SU-DHL-6 (cell line): Measurements from ENCODE around the gene FAH.
"Not testable (repeated sequence)": the region's sequence is repeated elsewhere in the genome, so short reads cannot be mapped to it uniquely, and the experiment has no call there.

Experiments
- H2AFZ ChIP-seq: fragments of 200-600 bp; sonication (generic); 2 replicates; pipeline ENCODE4 v1.6.1; 2014; ENCODE audit warnings: low read depth, mild to moderate bottlenecking, moderate library complexity, mixed read lengths, antibody characterized with exemption, low read length; ENCODE audit not compliant: severe bottlenecking
- H3F3A ChIP-seq: fragments of 200-600 bp; shearing (Covaris generic); 2 replicates; pipeline ENCODE4 v1.6.0; 2016; ENCODE audit warnings: antibody characterized with exemption, mild to moderate bottlenecking; ENCODE audit not compliant: insufficient read depth
- H3K27ac ChIP-seq: fragments of 200-600 bp; sonication (generic); 2 replicates; pipeline ENCODE4 v1.5.1; 2016; ENCODE audit warnings: low read depth, mild to moderate bottlenecking, low read length, moderate library complexity, mixed read lengths
- H3K27me3 ChIP-seq: fragments of 200-600 bp; sonication (generic), shearing (Covaris generic); 2 replicates; pipeline ENCODE4 v1.6.0; 2014; ENCODE audit warnings: mild to moderate bottlenecking, low read length
- H3K36me3 ChIP-seq: fragments of 200-600 bp; sonication (generic); 2 replicates; pipeline ENCODE4 v1.6.1; 2014; ENCODE audit warnings: mild to moderate bottlenecking, low read length, mixed read lengths
- H3K4me2 ChIP-seq: fragments of 300-600, 200-600 bp; shearing (Covaris generic), sonication (generic); 2 replicates; pipeline ENCODE4 v1.6.0; 2014; ENCODE audit warnings: low read length, low read depth, mild to moderate bottlenecking; ENCODE audit not compliant: poor library complexity, severe bottlenecking
- H3K4me3 ChIP-seq: fragments of 200-600 bp; sonication (generic); 2 replicates; pipeline ENCODE4 v1.5.1; 2014; ENCODE audit warnings: antibody characterized with exemption, low read length, mild to moderate bottlenecking, mixed read lengths; ENCODE audit not compliant: insufficient read depth, poor library complexity, severe bottlenecking
- H3K79me2 ChIP-seq: fragments of 200-600 bp; sonication (generic); 2 replicates; pipeline ENCODE4 v1.6.1; 2014; ENCODE audit warnings: mild to moderate bottlenecking, low read length, moderate library complexity; ENCODE audit not compliant: insufficient read depth
- H3K9ac ChIP-seq: fragments of 200-600 bp; sonication (generic); 2 replicates; pipeline ENCODE4 v1.7.0; 2014; ENCODE audit warnings: mild to moderate bottlenecking, low read length
- H3K9me2 ChIP-seq: fragments of 200-600 bp; sonication (generic); replicated peaks from 2 replicates; pipeline ENCODE4 v1.6.1; 2014; ENCODE audit warnings: low read length; ENCODE audit not compliant: insufficient read depth
- H3K9me3 ChIP-seq: fragments of 200-600 bp; sonication (generic); 2 replicates; pipeline ENCODE4 v1.6.1; 2014; ENCODE audit warnings: low read length, mixed read lengths; ENCODE audit not compliant: insufficient read depth
- H4K20me1 ChIP-seq: fragments of 200-600 bp; sonication (generic); 2 replicates; pipeline ENCODE4 v1.6.1; 2014; ENCODE audit warnings: low read depth, mild to moderate bottlenecking, antibody characterized with exemption, low read length, moderate library complexity, mixed read lengths
- EZH2phosphoT487 ChIP-seq: fragments of 200-600 bp; sonication (generic), shearing (Covaris generic); conservative IDR thresholded peaks from 2 replicates; pipeline ENCODE4 v1.6.1; 2018; ENCODE audit warnings: mild to moderate bottlenecking, antibody characterized with exemption, low read length, moderate library complexity, mixed read lengths
- TF ChIP-seq, protein P1 (sequence below): fragments of 200-600 bp; sonication (generic); IDR thresholded peaks from one replicate; pipeline ENCODE4 v1.5.1; 2017; ENCODE audit warnings: antibody characterized with exemption, mild to moderate bottlenecking, low read length, moderate library complexity; ENCODE audit not compliant: insufficient read depth, poor library complexity, severe bottlenecking

The FAH gene

GRCh38 chr15:80152180-80152895 is 461 bp upstream of the FAH start:
- no peaks in the 10 kb centered on the region for H3K9me2 ChIP-seq
- no peaks in the 10 kb centered on the region for H3K9me3 ChIP-seq
- peak overlapping the region; percentile 76 for H3K4me2 ChIP-seq
- H3K27ac ChIP-seq: no peak overlapping the region
- H2AFZ ChIP-seq: peak overlapping the region; percentile 93
- 0 out of 2 replicates have a peak, but pooled peaks cover 5% of the 10 kb centered on the region for H3F3A ChIP-seq
- H3K9ac ChIP-seq: peak overlapping the region; percentile 66
- H3K79me2 ChIP-seq: no peaks in the 10 kb centered on the region
- H3K4me3 ChIP-seq: peak overlapping the region; percentile 78
- no peaks in the 10 kb centered on the region for H3K27me3 ChIP-seq
- no peak for TF ChIP-seq EZH2phosphoT487
- TF ChIP-seq, protein P1, sequence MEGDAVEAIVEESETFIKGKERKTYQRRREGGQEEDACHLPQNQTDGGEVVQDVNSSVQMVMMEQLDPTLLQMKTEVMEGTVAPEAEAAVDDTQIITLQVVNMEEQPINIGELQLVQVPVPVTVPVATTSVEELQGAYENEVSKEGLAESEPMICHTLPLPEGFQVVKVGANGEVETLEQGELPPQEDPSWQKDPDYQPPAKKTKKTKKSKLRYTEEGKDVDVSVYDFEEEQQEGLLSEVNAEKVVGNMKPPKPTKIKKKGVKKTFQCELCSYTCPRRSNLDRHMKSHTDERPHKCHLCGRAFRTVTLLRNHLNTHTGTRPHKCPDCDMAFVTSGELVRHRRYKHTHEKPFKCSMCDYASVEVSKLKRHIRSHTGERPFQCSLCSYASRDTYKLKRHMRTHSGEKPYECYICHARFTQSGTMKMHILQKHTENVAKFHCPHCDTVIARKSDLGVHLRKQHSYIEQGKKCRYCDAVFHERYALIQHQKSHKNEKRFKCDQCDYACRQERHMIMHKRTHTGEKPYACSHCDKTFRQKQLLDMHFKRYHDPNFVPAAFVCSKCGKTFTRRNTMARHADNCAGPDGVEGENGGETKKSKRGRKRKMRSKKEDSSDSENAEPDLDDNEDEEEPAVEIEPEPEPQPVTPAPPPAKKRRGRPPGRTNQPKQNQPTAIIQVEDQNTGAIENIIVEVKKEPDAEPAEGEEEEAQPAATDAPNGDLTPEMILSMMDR: no peak
- no peaks in the 10 kb centered on the region for H4K20me1 ChIP-seq
- no peaks in the 10 kb centered on the region for H3K36me3 ChIP-seq

DNA sequence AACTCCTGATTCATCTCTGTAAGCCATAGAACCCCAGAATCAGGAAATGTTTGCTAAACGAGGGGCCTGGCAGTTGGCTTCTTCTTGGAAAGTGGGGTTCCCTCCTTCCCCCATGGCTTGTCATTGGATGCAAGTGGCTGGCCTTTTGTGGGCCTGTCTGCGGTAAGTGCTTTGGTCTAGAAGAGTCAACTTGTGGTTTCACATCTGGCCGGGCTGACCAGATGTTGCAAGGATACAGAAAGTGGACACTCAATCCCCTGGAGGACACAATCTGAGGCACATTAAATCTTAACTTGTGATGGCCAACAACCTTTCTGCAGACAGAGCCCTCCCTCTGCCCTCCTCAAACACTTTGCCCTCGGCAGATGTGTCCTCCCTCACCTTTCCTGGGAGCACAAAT is 1.1 kb downstream of the FAH start:
- Histone ChIP-seq H3K4me2 (peak overlapping the region; percentile 76), H4K20me1 (no peaks in the 10 kb centered on the region), H3K79me2 (no peaks in the 10 kb centered on the region), H3K9ac (0 out of 2 replicates have a peak overlapping the region, but pooled peaks have one; percentile 66), H3K27ac (no peak overlapping the region), H3K9me3 (no peaks in the 10 kb centered on the region), H3F3A (0 out of 2 replicates have a peak, but pooled peaks cover 5% of the 10 kb centered on the region), H3K4me3 (peak overlapping the region; percentile 78), H2AFZ (no peak overlapping the region), H3K36me3 (no peaks in the 10 kb centered on the region), H3K27me3 (no peaks in the 10 kb centered on the region), H3K9me2 (no peaks in the 10 kb centered on the region)
- TF ChIP-seq EZH2phosphoT487: no peak

GRCh38 chr15:80154336-80154735 is 1.5 kb downstream of the FAH start:
- Histone ChIP-seq H3F3A (0 out of 2 replicates have a peak, but pooled peaks cover 5% of the 10 kb centered on the region), H3K9me3 (no peaks in the 10 kb centered on the region), H3K4me3 (no peak overlapping the region), H3K4me2 (no peak overlapping the region), H3K36me3 (no peaks in the 10 kb centered on the region), H3K79me2 (no peaks in the 10 kb centered on the region), H3K9me2 (no peaks in the 10 kb centered on the region), H2AFZ (no peak overlapping the region), H4K20me1 (no peaks in the 10 kb centered on the region), H3K9ac (no peak overlapping the region), H3K27me3 (no peaks in the 10 kb centered on the region), H3K27ac (no peak overlapping the region)
- TF ChIP-seq EZH2phosphoT487: no peak
- TF ChIP-seq, protein P1: no peak

DNA sequence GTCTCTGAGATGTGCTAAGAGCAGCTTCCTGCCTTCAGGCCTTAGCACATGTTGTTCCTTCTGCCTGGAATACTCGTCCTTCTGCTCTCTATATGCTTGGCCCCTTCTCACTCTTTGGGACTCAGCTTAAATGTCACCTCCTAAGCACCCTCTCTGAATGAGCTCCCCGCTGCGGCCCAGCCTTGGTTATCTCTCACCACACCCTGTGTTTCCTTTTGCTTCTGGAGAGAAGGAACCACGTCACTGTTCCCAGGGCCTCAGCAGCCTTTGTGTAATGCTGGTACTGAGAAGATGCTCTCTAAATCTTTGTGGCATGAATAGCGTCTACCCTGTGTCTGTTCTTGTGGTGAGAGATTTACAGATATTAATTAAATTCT is 2.2 kb downstream of the FAH start:
- H3K36me3 ChIP-seq: no peaks in the 10 kb centered on the region
- H3K4me3 ChIP-seq: no peak overlapping the region
- no peak overlapping the region for H3K9ac ChIP-seq
- H2AFZ ChIP-seq: no peak overlapping the region
- H3K9me3 ChIP-seq: no peaks in the 10 kb centered on the region
- no peaks in the 10 kb centered on the region for H4K20me1 ChIP-seq
- H3K27me3 ChIP-seq: no peaks in the 10 kb centered on the region
- H3K27ac ChIP-seq: no peak overlapping the region
- H3K79me2 ChIP-seq: no peaks in the 10 kb centered on the region
- no peak overlapping the region for H3K4me2 ChIP-seq
- TF ChIP-seq, protein P1: no peak
- no peak for TF ChIP-seq EZH2phosphoT487
- H3F3A ChIP-seq: 0 out of 2 replicates have a peak, but pooled peaks cover 5% of the 10 kb centered on the region
- H3K9me2 ChIP-seq: no peaks in the 10 kb centered on the region

DNA sequence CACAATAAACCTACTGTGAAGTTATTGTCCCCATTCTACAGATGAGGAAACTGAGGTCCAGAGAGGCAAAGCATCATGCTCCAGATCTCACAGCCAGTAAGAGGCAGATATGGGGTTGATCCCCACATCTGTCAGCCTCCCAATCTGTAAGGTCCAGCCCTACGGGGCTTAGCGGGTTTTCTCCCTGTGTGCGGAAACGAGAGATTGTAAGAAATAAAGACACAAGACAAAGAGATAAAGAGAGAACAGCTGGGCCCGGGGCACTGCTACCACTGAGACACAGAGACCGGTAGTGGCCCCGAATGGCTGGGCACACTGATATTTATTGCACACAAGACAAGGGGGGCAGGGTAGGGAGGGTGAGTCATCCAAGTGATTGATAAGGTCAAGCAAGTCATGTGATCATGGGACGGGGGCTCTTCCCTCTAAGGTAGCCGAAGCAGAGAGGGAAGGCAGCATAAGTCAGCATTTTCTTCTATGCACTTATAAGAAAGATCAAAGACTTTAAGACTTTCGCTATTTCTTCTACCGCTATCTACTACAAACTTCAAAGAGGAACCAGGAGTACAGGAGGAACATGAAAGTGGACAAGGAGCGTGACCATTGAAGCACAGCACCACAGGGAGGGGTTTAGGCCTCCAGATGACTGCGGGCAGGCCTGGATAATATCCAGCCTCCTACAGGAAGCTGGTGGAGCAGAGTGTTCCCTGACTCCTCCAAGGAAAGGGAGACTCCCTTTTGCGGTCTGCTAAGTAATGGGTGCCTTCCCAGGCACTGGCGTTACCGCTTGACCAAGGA is 2.8 kb downstream of the FAH start:
- not testable (repeated sequence) for H3K79me2 ChIP-seq, H3K4me3 ChIP-seq, H3K9ac ChIP-seq, H3K27ac ChIP-seq, H4K20me1 ChIP-seq, H3K9me3 ChIP-seq, H3K4me2 ChIP-seq, H3K9me2 ChIP-seq, H3K27me3 ChIP-seq, H3K36me3 ChIP-seq, H2AFZ ChIP-seq, H3F3A ChIP-seq
